HG02678 (cell line): ENCODE results near the gene CRHBP.
"Not testable (repeated sequence)": the region's sequence is repeated elsewhere in the genome, so short reads cannot be mapped to it uniquely, and the experiment has no call there.

Experiments
- ATAC-seq: cut with Tn5 transposase; IDR thresholded peaks from one replicate; pipeline ENCODE4 v1.9.1; 2021; ENCODE audit warnings: mild to moderate bottlenecking, moderate library complexity; ENCODE audit not compliant: unreplicated experiment

Gene CRHBP

GRCh38 chr5:76958991-76959767 is 6.3 kb downstream of the CRHBP start:
- ATAC-seq = no peak

- ATAC-seq = no peak
These were observed 7.3 kb downstream of the CRHBP start for GRCh38 chr5:76960004-76960625.

- ATAC-seq = no peak
These were observed 11.2 kb downstream of the CRHBP start for GRCh38 chr5:76964060-76964459.

GRCh38 chr5:76971511-76971910 is 18.7 kb downstream of the CRHBP start:
- ATAC-seq = no peak

- no peak for ATAC-seq
These were observed 19.8 kb downstream of the CRHBP start for GRCh38 chr5:76972689-76973088.

- ATAC-seq = no peak
These were observed 21.9 kb downstream of the CRHBP start for GRCh38 chr5:76974785-76975184.

- no peak for ATAC-seq
These were observed 26.0 kb downstream of the CRHBP start for GRCh38 chr5:76978869-76979268.

- ATAC-seq = no peak
These were observed 27.8 kb downstream of the CRHBP start for GRCh38 chr5:76980518-76981144.

- no peak for ATAC-seq
These were observed 29.6 kb downstream of the CRHBP start for GRCh38 chr5:76982450-76982849.

GRCh38 chr5:76983468-76983867 is 30.6 kb downstream of the CRHBP start:
- no peak for ATAC-seq

GRCh38 chr5:76986825-76987526 is 34.1 kb downstream of the CRHBP start:
- no peak for ATAC-seq

- ATAC-seq = no peak
These were observed 38.1 kb downstream of the CRHBP start for GRCh38 chr5:76990899-76991459.

- ATAC-seq = not testable (repeated sequence)
These were observed 40.6 kb downstream of the CRHBP start for GRCh38 chr5:76993436-76993835.

- ATAC-seq = no peak
These were observed 41.5 kb downstream of the CRHBP start for GRCh38 chr5:76994337-76994736.

GRCh38 chr5:76998251-76998650 is 45.4 kb downstream of the CRHBP start:
- ATAC-seq = not testable (repeated sequence)

- ATAC-seq = no peak
These were observed 46.6 kb downstream of the CRHBP start for GRCh38 chr5:76999451-76999850.

- ATAC-seq = no peak
These were observed 50.4 kb downstream of the CRHBP start for GRCh38 chr5:77003246-77003645.

GRCh38 chr5:77006124-77006523 is 53.3 kb downstream of the CRHBP start:
- no peak for ATAC-seq

- no peak for ATAC-seq
These were observed 55.6 kb downstream of the CRHBP start for GRCh38 chr5:77008413-77008812.

GRCh38 chr5:77010243-77010642 is 57.4 kb downstream of the CRHBP start:
- ATAC-seq = no peak

GRCh38 chr5:77011498-77011897 is 58.7 kb downstream of the CRHBP start:
- no peak for ATAC-seq
